GM19238 (cell line): ENCODE data around the gene NR3C2.
"Not testable (repeated sequence)": the region's sequence is repeated elsewhere in the genome, so short reads cannot be mapped to it uniquely, and the experiment has no call there.

Source experiments
- DNase-seq: peaks from one replicate; pipeline ENCODE4 v3.0.0; 2011; ENCODE audit warnings: low spot score; ENCODE audit not compliant: insufficient read length

Gene NR3C2

DNA sequence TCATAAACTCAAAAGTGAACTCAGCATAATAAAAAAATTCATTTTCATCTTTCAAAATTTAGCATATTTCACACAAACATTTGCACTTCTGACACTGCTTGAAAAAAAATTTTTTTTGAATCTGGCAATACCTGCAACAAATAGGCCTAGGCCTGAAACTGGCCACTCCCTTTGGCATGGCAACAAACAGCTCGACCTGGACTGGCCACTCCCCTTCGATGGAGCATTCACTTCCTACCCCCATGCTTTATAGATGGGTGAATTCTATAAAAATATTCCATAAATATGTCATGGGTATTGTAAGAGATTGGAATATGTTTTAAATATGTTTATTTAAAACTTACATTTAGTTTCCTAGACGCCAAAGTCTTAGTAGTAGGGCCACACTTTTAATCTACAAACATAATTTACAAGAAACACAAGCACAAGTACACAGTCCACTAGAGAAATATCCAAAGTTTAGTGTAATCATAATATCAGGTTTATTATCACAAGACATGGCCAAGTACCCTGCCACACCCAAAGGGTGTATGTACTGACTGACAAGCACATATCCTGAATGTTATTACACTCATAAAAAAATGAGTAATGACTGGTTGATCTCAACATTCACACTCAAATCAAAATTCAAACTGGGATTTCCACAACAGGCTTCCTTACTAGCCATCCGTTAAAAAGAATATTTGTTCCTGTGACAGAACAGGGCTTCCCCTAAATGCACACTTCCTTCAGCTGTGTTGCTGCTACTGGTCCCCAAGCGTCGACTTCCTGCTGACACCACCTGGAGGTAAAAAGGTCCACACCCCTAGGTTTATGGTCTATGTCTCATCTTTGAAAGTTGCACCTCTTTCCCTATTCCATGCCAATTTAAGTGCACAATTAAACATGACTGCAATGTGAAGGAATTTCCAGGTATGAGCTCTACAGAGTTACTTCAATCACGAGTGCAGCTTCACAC lies 271.5 kb downstream of the NR3C2 start:
- DNase-seq: no peak

DNA sequence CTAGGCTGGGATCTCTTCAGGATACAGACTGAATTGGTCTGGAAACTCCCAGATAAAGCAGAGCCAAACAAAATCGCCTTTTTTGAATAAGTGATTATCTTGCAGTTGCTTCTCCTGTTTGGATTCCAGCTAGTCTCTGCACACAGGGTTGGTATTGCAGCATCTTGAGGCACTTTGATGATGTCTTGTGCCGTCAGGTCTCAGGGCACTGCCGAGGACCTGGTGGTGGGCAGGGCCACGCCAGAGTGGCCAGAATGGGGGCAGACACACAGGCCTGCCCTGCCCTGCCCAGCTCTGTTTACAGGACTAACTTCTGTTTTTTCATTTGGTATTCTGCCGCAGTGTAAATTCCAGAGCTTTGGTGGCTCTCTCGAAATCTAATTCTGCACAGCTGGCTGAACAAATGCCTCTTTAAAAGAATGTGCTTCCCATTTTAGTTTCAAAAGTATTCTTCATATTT lies 276.1 kb downstream of the NR3C2 start:
- no peak for DNase-seq

DNA sequence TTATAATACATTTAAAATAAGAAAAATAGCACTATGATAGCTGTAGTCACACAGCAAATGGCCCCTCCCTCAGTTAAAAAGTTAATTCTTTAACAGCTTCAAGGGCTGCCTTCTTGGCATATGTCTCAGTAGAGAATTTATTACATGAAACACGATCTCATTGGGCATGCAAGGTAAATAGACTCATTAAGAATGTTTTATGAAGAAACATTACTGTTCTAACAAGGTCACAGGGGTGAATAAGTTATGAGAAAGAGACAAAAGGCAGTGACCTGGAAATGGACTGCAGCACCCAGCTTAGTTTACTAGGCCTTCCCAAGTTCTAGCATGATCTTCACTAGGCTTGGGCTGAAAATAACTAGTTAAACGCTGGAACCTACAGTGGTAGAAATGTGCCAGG lies 277.7 kb downstream of the NR3C2 start:
- no peak for DNase-seq

DNA sequence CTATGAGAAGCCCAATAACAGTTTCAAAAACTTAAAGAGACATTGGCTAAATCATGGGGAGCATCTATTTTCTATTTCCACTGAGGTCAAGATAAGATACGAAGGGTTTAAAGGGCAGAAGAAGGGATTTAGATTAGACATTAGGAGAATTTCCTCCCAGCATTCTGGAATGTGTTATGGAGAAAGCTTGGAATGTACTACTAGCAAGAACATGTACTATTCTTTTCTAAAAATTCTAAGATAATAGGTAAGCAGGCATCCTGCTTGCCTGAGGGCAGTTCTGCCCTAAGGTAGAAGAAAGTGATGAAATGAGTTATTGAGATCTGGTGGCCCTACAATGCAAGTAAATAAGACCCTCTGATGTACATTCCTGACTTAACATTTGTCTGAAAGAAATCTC lies 279.2 kb downstream of the NR3C2 start:
- DNase-seq: no peak

GRCh38 chr4:148162519-148162918 lies 279.7 kb downstream of the NR3C2 start:
- no peak for DNase-seq

DNA sequence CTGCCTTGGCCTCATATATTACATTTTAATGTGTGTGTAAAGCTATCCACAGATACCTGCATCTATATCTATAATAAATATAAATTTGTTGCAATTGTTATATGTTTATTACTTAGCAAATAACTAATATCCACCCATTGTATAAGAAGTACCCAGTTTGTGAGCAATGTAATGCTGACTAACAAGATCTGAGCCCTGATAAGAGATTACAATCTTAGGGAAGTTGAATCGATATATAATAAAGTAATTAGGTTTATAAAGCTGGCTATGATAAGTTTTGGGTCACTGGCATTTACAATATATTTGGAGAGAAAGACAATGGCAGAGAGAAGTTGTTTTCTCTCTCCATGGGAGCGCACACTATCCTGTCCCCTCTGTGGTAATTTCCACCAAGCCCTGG lies 280.6 kb downstream of the NR3C2 start:
- DNase-seq: no peak

GRCh38 chr4:148159793-148160192 lies 282.4 kb downstream of the NR3C2 start:
- DNase-seq: no peak

DNA sequence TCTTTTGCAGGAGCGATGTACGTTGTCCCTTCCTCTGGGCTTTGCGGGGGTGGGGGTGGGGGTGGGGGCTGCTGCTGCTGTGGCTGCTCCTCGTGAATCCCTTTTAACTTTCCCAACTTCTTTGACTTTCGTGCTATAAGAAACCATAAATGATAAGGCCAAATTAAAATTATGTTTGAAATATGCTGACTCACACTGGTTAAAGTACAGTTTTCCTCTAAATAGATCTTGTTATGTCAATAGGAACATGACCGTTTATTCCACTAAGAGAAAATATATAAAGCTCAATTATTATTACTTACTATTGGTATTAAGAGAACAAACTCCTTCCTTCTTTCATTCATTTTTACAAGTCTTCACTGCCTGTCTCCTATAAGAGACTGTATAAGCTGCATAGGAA lies 287.4 kb downstream of the NR3C2 start:
- DNase-seq: no peak

DNA sequence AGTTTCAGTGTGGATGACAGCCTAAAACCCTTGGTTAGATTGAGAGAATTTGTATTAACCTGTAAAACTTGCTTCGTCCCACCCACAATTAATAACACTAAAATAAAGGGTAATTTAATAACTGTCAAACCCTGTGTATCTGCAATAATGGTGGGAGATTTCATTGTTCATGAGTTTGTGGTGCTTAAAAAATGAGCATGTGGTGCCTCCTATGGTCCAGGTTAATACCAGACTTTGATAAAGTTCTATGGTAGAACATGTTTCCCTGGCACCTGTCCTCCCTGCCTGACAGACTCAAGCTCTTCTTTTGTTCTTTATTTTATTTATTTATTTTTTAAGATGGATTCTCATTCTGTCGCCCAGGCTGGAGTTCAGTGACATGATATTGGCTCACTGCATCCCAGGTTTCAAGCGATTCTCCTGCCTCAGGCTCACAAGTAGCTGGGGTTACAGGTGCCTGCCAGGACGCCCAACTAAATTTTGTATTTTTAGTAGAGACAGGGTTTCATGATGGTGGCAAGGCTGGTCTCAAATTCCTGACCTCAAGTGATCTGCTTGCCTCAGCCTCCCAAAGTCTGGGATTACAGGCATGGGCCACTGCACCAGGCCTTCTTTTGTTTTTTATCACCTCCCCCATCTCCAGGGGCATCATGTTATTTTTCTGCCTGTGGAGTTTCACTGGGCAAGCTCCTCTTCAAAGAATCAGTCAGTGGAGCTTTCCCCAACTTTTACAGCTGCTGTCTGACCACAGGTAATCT lies 289.2 kb downstream of the NR3C2 start:
- no peak for DNase-seq

DNA sequence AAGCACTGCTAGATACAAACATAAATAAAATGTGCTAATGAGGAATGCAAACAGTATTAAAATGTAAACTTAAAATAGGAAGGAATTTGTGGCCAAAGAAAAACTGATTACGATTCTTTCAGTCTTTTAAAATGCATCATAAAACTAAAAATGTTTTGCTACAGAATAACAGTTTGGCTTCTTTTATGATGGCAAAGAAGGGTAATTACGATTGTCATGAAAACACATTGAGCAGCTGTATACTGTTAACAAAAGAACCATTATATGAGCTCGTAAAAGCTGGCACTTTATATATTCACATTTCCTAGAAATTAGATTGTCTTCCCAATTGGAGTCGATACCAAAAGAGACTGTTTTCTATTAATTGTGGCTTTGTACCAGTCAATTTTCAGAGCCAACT lies 290.4 kb downstream of the NR3C2 start:
- no peak for DNase-seq

DNA sequence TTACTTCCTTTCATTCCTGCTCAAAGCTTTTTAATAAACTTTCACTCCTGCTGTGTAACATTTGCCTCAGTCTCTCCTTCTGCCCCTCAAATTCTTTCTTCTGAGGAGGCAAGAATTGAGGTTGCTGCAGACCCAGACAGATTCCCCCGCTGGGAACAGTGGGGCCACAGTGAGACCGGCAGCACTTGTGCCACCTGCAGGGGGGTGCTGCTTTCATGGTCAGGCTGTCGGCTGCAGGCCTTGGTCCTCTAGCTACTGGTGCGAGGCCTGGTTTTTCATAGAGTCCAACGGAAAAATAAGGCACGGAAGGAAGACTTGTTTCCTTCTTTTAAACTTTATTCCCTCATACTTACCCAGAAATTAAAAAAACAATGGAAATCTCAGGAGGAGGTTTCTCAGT lies 296.7 kb downstream of the NR3C2 start:
- no peak for DNase-seq

DNA sequence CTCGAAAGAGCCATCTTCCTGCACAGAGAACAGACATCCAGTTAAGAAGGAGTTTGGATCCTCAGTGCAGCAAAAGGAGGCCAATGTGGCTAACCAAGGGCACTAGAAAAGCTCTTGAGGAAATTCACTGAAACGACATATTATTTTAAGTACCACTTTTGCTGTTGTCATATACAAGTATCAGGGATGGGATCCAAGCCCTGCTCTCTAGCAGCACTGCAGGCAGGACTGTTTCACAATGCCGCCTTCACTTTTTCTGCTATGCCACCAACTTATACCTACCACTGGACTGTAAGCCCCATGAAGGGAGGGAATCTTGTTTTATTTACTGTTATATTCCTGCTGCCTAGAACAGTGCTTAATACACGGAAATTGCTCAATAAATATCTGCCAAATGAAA lies 299.0 kb downstream of the NR3C2 start:
- DNase-seq: no peak

GRCh38 chr4:148141501-148141900 lies 300.7 kb downstream of the NR3C2 start:
- no peak for DNase-seq

DNA sequence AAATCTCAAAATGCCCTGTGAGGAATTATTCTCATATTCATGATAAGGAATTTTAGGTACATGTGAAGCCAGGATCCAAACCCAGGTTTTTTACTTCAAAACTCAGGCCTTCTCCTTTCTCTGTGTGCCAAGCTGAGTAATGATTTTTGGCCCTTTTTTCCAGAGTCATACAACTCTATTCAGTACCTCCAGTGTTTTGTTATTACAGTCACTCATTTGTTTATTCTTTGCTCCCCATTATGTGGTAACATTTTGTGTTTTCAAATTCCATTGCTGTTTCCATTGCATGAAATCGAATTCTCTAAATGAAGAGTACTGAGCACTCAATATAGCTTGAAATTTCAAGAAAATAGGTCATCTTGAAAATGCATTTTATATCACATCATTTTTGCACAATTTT lies 315.4 kb downstream of the NR3C2 start:
- no peak for DNase-seq

DNA sequence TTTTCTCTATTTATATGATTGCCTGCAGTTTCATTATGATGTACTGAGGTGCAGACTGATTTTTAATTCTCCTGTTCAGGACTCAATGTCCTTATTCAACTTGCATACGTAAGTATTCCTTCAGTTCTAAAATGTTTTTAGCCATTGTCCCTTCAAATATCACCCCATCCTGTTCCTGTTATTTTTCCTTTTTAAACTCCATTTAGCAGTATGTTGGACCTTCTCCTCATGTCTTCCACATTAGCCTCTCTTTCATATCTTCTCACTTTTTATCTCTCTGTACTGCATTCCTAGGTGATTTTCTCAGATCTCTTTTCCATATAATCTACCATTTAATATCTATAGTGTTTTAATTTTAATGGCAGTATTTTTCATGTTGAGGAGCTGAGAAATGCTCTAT lies 317.7 kb downstream of the NR3C2 start:
- DNase-seq: no peak

DNA sequence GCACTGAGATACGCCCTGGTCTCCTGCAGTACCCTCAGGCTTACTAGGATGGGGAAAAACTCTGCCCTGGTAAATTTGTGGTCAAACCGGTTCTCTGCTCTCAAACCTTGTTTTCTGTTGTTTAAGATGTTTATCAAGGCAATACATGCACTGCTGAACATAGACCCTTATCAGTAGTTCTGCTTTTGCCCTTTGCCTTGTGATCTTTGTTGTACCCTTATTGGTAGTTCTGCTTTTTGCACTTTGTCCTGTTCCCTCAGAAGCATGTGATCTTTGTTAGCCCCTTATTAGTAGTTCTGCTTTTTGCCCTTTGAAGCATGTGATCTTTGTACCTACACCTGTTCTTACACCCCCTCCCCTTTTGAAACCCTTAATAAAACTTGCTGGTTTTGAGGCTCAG lies 319.1 kb downstream of the NR3C2 start:
- not testable (repeated sequence) for DNase-seq

DNA sequence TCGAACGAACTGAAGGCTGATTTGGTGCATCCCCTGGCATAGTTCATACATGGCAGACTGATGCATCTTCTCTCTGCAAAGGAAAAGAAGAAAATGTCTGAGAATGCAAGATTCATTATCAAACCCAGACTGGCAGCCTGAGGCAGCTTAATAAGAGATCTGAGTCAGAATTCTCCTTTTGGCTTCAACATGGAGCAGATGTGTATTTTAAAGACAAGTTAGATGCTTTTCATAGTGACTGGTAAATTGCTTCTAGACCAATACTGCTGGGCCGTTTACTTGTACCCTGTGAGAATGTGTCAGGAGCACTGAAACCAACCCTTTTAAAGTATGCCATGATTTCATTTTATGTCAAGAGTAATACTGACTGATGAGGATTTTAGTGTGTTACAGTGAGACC lies 322.0 kb downstream of the NR3C2 start:
- no peak for DNase-seq

DNA sequence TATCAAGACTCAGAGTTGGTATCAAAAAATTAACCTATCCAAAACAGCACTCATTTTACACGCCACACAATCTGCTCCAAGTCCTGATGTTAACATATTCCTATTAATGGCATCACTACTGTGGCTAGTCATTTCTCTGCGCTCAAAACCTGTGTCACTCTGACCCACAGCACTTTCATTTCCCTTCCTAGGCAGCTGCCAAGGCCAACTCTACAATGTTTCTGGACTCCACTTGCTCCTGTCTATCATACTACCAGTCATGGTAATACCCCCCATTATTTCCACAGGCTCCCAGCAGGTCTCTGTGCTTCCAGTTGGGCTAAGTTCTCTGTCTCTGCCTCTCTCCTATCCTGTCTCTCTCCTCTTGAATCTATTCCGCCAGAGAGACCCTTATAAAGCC lies 323.6 kb downstream of the NR3C2 start:
- no peak for DNase-seq

GRCh38 chr4:148118179-148118578 lies 324.0 kb downstream of the NR3C2 start:
- DNase-seq: no peak

GRCh38 chr4:148116969-148117368 lies 325.2 kb downstream of the NR3C2 start:
- DNase-seq: no peak

DNA sequence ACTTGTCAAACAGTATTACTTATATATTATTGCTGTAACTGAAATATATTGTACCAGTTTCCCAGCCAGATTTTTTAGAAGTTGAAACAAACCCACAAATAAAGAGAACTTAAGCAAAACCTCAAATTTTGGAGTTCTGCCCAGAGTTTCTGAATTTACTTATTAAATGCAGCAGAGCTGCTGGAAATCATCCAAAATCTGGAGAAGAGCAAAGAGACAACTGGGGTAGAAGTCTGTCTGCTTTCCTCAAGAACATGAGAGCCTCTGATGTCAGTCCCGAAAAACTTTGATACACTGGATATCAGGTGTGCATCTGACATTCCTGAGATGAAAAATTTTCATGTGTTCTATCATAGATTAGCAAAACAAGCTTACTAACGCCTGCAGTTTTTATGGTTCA lies 325.9 kb downstream of the NR3C2 start:
- no peak for DNase-seq

DNA sequence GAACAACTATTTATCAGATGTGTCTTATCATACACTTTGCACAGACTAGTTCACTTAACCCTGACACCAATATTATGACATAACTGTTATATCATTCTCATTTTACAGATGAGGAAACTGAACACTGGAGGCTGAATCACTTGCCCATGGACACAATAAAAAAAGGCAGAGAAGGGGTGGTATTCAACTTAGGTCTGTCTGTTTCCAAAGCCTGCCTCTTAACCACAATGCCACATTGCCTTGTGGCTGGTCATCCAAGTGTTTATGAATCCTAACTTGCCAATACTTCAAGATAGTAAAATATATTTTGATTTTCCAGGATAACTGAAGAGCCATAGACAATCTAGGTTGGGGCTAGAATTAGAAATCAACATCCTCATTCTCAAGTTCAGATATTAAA lies 327.8 kb downstream of the NR3C2 start:
- no peak for DNase-seq
